GM21390 (cell line): Measurements from ENCODE around the gene HS6ST3.
A peak's percentile ranks its signal among the peaks of the same experiment; 100 is the strongest.

Experiments used
- ATAC-seq: cut with Tn5 transposase; IDR thresholded peaks from one replicate; pipeline ENCODE4 v1.9.1; 2021; ENCODE audit not compliant: unreplicated experiment

The HS6ST3 gene

GRCh38 chr13:96636001-96636709 lies 546.2 kb downstream of the HS6ST3 start:
- no peak for ATAC-seq

DNA sequence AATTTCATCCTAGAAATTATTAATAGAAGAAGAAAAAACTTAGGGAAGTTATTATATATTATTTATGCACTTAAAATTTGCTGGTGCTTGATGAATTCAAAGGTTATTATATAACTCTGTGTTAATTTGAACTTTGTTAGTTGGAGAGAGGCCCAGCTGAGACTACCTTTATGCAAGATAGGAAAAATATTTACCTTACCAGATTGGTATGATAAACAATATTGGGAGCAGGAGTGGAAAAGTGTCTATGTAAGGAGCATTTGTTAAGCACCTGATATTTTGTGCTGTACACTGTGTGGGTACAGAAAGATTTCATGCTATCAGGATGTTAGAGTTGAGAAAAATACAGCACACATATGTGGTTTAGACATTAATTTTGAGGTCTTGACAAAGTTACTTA lies 547.1 kb downstream of the HS6ST3 start:
- ATAC-seq = no peak

- ATAC-seq = no peak
Observed at GRCh38 chr13:96646101-96646500, 556.2 kb downstream of the HS6ST3 start.

- no peak for ATAC-seq
Observed at GRCh38 chr13:96646515-96647211, 556.8 kb downstream of the HS6ST3 start.

DNA sequence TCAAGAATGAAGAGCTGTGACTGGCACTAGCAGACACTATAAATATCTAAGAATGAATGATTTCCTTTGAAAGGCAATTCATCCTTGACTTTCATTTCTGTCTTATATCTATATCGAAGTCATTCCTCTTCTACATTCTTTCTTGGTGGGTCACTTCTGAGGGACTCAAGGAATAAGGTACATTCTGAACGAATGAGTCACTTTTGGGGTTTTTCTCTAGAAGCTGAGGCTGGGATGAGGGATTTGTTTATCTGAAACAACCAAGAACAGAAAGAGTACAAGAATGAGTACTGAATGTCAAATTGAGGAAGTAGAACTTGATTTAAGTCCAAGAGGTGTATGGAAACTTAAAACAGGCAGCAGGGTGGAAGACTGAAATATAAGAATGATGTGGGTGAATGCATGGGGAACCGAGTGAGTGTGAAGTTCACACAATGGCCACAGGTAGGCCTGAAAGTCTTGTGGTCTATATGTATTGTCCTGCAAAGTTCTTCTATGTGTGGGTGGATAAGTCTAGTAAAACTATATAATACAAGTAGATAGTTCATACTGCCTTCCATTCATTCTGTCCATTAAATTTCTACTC lies 560.5 kb downstream of the HS6ST3 start:
- peak; percentile 97 for ATAC-seq

DNA sequence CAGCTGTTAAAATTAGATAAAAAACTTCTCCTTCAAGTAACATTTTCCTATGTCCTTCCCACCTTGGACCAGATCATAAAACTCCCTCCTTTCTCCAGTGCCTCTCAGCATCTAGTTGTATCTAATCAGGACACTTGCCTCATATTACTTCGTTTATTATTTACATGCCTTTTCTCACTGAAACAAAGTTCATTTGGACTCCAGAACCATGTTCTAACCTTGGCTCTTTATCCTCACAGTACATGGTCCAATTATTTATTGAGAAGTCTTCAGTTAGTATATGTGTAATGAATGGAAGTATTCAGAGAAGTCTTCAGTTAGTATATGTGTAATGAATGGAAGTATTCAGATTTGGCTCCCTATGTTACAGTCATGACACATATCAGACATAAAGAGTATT lies 561.7 kb downstream of the HS6ST3 start:
- no peak for ATAC-seq

GRCh38 chr13:96652506-96652905 lies 562.6 kb downstream of the HS6ST3 start:
- no peak for ATAC-seq

DNA sequence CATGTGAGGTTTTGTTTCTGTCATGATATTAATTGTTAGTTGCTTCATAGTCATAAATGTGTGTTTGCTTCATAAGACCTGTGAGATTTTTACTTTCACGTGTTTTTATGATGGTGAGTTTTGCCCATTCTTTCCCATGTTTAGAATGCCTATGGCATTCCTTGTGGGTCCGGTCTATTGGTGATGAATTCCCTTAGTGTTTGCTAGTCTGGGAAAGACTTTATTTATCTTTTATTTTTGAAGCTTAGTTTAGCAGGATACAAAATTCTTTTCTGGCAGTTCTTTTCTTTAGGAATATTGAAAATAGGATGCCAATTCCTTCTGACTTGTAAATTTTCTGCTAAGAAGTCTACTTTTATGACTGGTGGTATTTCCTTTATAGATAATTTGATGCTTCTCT lies 571.7 kb downstream of the HS6ST3 start:
- ATAC-seq = no peak

- no peak for ATAC-seq
Observed at GRCh38 chr13:96662036-96662435, 572.1 kb downstream of the HS6ST3 start.

- ATAC-seq = no peak
Observed at GRCh38 chr13:96667294-96668018, 577.5 kb downstream of the HS6ST3 start.

DNA sequence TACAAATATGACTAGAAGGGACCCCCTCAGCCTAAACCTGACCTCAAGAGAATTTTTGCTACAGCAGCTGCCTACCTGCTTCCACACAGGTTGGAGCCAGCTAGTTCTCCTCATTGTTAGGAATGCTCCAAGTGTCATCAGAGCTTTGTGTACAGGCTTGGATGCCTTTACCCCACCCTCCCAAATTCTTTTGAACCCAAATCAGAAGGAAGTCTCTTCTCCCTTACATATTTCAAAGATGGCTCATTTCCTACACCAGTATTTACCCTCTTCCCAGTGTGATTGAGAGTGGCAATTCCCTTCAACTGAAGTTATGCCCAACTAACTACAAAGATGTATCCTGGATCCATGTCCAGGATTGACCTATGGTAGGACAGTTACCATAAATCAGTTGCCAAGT lies 581.2 kb downstream of the HS6ST3 start:
- no peak for ATAC-seq

DNA sequence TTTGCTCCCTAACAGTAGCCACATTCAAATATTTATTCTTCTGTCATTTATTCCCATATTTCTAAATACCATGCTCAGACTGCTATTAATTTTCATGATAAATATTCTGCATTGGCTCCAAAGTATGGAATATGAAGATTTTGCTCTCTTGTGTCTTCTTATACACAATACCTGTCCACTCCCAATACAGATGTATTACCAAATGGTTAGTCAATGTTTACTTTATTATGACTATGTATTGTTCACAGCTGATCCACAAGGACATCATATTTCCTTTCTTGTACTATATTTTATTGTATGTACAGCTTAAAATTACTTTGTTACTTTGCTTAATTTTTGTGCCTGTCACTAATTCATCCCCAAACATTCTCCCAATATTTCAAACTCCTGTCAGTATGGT lies 582.1 kb downstream of the HS6ST3 start:
- no peak for ATAC-seq

- no peak for ATAC-seq
Observed at GRCh38 chr13:96673825-96674224, 583.9 kb downstream of the HS6ST3 start.

GRCh38 chr13:96677029-96677428 lies 587.1 kb downstream of the HS6ST3 start:
- ATAC-seq = no peak

GRCh38 chr13:96678801-96679200 lies 588.9 kb downstream of the HS6ST3 start:
- ATAC-seq = no peak

GRCh38 chr13:96680898-96681297 lies 591.0 kb downstream of the HS6ST3 start:
- no peak for ATAC-seq

DNA sequence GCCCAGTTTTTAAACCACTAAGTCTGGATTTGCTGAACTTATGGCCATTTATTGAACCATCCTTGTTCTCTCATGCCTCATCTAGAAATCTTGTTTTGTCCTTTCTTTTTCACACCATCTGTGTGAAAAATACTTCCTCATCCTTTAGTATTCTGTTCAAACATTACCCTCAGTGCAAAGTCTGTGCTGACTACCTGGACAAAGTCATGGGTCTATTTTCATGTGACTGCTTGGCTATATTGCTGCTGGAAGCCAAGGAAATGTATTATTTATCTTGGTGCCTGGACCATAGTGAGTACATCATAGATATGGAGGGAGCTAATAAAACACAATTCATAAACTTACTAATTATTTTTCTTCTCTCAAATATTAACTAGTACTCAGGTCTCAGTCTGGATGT lies 591.9 kb downstream of the HS6ST3 start:
- no peak for ATAC-seq

DNA sequence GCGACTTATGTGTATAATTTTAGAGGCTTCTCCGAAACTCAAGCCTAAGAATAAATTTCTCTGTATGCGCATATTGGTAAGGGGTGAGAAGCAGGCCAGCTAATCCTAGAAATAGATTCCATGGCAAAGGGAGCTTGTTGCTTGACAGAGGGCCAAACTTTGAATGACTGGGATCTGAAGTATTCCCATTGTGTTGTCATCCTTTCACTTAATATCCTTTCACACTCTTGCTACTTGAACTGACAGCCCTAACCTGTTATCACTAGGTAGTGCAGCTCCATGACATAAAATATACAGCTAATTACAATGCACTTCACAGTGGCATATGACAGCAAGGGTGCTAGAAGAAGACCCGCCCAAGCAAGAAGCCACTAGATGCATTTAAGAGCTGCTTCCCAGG lies 594.6 kb downstream of the HS6ST3 start:
- no peak for ATAC-seq

GRCh38 chr13:96684907-96685306 lies 595.0 kb downstream of the HS6ST3 start:
- ATAC-seq = no peak

DNA sequence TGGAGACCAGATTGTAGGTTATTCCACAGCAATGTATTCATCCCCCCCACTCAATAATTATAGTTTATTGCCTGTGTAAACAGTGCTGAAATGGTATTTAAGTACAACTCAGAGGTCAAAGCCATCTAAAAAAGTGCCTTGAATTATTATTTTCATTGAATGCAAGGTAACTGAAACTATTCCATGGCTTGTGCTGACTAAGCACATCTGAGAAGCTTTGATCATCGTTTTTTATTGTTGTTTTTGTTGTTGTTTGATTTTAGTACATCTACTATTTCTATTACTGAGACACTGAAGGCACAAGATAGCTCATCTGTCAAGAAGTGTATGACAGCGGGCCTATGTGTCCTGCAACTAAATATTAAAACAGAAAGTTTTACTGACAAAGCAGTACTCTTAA lies 596.4 kb downstream of the HS6ST3 start:
- no peak for ATAC-seq

DNA sequence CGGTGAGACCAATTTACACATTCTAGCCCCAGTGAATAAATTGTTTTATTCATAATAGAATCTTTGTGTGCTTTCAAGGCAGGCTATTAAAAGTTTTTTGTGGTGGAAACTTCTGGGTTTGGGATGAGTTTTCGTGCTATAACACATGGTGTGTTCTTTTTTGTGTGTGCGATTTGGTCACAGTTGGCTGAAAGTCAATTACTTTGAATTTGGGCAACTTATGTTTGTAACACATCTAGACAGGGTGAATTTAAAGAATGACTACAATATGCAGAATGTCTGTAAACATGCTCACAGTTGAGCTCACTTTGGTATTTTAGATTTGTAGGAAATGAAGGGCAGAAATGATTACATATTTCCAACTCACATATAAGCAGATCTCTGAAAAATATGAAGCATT lies 597.3 kb downstream of the HS6ST3 start:
- no peak for ATAC-seq

DNA sequence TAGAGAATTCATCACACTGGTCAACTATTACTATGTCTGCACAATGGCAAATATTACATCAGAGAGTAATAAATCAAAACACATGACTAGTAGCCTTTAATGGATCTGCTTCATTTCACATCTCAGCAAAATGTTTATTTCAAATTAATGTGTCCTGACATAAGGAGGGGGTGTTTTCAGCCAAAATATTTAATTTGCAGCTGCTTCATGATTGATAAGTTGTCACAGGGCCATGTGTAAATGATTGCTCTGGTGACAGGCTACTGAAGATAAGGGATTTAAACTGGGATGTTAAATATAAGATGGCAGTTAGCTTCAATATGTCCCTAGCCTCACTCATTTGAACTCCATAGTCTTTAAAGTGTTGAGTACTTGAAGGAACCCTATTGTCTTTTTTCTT lies 601.1 kb downstream of the HS6ST3 start:
- no peak for ATAC-seq
